Muscle of arm (tissue), 12 donors: ENCODE results near the gene WWOX. TPM values are rescaled to one million over a fixed set of nuclear protein-coding genes. Genes with fewer than 3 reads are reported as not detected.

ENCODE experiments used
- DNase-seq: peaks from one replicate; pipeline ENCODE4 v3.0.0-alpha.2; 2013
- polyA plus RNA-seq, 12 donors: library from polyadenylated mRNA; unstranded; fragments of 120-200 nt; gene quantifications; one replicate each; pipeline ENCODE4 v1.2.1, GENCODE V29; 2013; ENCODE audit not compliant: insufficient read length in 12 of 12

WWOX gene
- polyA plus RNA-seq, 12 donors = 7.4 to 17.2 (median 10.9) TPM; not detected in 2

DNA sequence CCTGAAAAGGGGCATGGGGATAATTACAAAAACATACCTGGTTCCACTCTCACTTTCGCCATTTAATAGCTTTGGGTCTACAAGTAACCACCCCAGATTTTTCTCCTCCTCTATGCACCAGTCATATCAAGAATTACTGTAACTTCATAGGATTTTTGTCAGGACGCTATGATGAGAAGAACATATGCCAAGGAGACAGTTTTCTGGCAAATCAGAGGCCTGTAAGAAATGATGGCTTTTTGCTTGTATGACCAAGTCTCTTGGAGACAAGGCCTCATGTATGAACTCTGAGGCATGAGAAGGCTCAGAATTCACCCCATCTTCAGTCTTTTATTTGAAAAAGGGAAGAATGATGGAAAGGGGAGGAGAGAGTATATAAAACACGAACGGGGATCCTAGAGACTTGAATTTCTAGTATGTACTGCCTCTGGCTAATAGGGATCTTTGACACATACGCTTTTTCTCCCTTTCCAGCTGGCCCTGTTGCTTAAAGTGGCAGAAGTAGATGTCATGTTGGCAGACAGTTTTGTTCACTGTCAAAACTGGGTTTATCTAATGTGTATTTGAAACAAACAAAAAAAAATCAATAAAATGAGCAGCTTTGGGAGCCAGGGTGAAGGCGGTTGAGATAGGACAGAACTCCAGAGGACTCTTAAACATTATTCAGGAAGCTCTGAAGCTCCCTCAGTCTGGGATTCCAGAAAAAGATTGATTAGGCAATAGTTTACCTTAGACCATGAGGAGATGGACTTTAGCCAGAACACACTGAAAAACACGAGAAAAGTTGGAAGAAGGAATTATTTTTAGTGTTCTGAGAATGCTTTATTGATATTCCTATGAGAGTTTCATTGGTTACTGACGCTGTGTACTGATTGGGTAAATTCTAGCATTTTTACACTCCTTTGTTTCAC, 656.6 kb downstream of the WWOX start:
- no peak for DNase-seq

DNA sequence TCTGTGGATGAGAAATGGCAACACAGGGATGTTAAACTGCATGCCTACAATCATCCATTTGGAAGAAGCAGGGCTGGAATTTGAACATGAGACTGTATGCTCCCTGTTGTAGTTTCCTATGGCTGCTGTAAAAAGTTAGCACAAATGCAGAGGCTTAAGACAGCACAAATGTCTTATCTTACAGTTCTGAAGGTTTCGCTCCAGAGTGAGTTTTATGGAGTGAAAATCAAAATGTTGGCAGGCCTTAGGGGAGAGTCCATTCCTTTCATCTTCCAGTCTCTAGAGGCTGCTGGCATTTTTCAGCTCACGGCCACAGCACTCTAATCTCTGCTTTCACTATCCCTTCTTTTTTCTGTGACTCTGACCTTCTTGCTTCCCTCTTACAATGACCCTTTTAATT, 660.1 kb downstream of the WWOX start:
- DNase-seq = no peak

DNA sequence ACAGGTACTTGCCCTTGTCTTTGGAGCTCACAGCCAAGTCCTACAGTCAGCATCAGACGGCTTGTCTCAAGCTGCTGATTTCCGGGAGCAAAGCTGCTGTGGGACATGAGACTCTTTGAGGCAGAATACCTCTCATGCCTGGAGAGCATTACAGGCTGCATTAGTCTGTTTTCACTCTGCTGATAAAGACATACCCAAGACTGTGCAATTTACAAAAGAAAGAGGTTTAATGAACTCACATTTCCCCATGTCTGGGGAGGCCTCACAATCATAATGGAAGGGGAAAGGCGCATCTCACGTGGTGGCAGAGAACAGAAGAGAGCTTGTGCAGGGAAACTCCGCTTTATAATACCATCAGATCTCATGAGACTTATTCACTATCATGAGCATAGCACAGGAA, 661.2 kb downstream of the WWOX start:
- DNase-seq = no peak

DNA sequence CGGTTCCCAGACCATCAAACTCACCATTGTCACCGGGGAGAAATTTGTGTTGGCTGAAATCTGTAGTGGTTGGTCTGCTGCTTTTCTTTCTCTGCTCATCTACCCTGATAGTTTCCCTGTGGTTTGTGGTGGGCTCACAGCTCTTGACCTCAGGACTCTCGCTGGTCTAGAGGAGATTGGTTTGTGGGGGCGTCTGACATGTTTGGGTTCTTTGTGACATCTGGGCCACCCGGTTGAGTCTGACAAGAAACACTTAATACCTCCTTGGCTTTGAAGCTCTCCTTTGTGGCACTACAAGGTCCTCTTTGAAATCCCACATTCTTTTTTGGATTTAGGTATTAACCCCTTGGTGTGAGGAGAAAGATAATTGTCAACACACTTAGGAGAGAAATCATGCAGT, 662.0 kb downstream of the WWOX start:
- no peak for DNase-seq

DNA sequence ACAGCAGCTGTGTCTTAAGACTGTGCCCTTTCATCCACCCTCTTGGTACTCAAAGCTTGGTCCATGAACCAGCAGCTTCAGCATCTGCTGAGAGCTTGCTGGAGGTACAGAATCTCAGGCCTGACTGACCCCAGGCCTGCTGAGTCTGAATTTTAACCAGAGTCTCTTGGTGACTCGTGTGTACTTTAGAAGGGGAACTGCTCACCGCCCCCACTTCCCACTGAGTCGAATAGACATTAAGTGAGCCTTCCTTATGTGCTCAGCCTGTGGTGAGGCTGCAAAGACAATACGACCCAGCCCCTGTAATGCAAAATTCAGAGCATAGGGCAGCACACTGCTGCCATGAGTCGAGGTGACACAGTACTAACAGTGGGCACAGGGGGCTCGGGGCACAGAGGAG, 662.8 kb downstream of the WWOX start:
- no peak for DNase-seq

DNA sequence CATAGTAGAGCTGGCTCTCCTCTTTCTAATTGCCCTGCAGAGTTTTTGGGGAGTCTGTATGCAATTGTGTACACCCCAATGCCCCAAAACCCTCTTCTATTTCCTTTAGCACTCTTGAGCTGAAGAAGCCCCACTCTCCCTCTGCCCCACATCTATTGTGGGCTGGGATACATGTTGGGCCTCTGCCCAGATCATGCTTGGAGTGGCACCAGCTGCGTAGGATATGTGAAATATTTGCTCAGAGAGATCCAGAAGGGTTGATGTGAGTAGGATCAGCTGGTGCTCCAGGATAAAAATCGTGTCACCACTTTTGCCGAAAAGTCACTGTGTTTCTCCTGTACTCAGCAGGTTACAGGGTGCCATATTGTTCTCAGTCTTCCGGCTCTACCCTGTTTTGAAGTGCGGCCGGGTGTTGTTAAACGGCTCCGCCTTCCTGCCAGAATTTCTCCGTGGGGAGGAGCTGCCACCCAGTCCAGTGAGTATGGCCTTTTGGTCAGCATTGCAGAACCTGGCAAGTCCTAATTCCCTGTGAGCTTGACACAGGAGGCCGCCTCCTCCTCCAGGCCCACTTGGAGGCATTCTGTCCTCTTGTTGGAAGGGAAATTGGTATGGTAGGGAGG, 664.5 kb downstream of the WWOX start:
- DNase-seq = no peak

DNA sequence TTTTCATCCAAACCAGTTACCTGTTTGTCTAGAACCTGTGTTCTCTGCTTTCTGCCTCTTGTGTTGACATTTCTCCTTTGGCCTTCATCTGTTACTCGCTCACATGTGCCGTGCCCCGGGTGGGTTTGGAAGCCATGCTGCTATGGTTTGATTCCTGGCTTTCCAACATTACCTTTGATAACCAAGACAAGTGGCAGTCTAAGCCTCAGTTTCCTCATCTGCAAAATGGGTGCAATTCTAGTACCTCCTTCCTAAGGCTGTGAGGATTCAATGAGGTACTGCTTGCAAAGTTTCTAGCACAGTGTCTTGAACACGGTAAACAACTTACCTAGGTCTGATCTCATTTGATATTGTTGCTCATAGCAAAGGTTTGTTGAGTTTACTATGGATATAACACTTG, 665.0 kb downstream of the WWOX start:
- no peak for DNase-seq

DNA sequence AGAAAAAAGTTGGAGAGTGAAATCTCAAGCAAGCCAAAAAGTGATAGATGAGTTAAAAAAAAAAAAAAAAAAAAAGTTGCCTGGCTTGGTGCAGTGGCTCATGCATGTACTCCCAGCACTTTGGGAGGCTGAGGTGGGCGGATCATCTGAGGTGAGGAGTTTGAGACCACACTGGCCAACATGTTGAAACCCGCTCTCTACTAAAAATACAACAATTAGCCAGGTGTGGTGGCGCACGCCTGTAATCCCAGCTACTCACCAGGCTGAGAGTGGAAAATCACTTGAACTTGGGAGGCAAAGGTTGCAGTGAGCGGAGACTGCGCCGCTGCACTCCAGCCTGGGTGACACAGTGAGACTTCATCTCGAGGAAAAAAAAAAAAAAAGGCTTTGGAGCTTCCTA, 668.8 kb downstream of the WWOX start:
- no peak for DNase-seq

DNA sequence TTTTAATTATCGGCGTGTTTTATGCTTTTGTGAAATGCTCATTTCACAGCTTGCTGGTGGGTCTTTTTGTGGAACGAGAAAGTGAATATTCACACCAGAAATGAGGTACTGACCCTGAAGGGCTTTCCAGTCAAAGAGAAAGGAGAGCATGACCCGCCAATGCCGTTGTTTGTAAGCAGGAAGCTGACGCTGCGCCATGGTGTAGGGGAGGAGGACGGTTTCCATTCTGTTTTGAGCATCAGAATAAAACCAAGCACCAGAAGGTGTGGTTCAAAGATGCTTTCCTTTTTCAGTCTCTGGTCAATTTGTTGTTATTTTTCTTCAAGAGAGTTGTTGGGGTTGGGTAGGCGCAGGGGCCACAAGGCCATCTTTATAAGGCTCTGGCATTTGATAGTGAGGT, 669.3 kb downstream of the WWOX start:
- DNase-seq = no peak

DNA sequence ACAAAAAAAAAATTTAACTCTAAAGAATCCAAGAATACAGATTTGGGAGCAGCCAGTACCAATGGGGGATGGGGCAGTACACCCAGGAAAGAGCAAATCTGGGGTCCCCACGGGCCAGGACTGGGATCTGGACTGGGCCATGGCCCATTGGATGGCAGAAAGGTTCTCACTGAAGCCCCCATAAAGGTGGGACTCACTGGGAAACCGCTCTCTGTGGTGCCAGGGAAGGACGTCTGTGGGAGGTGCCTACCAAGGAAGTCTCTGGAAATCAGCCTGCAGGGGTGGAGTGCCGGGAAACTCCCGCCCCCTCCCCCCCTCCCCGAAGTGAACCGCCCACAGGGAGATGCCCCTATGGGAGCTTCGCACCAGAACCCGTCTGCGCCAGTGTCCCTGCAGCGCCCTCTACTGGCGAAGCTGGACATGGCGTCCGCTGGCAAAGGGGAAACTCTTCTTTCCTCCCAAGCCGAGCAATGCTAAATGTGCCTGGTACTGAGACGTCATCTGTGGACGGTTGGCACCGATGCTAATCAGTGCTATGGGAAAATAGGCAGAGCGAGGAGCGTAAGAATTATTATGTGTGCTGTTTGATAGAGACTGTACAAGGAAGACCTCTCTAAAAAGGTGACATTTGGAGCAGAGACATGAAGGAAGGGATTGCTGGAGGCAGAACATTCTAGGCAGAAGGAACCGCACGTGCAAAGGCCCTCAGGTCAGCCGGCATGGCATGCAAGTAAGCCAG, 671.1 kb downstream of the WWOX start:
- peak; percentile 30 for DNase-seq

DNA sequence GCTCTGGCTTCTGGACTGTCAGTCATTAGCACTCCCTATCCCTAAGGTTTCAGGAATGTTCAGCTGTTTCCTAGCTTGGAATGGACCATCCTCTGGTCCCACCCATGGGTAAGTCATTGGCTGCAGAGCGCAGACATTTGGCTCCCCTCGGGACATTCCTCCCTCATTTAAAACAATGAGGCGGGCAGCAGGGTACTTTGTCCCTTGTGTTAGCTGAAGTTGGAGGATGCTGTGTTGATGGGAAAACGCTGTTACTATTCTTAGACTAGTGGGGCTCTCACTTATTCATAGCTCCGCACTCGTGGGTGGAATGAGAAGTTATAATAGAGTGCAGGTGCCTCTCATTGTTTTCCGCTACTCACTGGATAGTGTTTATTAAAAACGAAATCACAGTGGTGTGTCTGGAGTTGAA, 673.8 kb downstream of the WWOX start:
- no peak for DNase-seq

DNA sequence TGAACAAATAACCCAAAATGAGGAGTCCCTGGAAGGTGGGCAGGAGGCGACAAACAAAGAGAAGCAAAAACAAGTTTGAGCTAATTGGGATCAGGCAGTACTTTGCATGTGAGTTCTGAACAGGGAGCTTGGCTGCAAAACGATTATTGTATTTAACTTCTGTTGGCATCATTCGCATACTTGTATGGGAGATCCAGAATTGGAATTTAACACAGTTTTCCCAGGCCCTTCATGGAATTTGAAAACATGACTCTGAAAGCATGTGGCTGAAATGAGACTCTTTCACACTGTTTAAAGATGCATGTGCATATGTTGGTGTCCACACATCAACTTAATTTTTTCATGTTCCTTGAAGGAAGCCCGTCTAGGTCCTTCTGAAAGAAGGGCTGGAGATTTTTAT, 674.3 kb downstream of the WWOX start:
- no peak for DNase-seq

DNA sequence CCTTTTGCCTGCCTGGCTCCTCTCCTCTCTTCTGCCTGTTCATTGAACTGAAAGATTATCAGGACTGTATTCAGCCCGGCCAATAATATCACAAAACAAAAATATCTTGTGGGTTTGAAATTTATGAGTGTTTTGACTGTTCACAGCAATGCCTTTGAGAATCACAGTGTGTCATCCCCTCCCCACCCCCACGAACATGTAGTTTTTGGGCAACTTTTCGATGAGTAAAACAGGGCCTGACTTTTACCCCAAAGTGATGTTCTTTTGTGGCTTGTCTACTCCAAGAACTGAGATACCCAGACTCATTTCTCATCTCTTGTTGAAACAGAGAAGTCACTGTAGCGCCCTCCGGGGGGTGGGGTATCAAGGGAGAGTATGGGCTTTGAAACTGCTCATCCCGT, 675.7 kb downstream of the WWOX start:
- DNase-seq = no peak

DNA sequence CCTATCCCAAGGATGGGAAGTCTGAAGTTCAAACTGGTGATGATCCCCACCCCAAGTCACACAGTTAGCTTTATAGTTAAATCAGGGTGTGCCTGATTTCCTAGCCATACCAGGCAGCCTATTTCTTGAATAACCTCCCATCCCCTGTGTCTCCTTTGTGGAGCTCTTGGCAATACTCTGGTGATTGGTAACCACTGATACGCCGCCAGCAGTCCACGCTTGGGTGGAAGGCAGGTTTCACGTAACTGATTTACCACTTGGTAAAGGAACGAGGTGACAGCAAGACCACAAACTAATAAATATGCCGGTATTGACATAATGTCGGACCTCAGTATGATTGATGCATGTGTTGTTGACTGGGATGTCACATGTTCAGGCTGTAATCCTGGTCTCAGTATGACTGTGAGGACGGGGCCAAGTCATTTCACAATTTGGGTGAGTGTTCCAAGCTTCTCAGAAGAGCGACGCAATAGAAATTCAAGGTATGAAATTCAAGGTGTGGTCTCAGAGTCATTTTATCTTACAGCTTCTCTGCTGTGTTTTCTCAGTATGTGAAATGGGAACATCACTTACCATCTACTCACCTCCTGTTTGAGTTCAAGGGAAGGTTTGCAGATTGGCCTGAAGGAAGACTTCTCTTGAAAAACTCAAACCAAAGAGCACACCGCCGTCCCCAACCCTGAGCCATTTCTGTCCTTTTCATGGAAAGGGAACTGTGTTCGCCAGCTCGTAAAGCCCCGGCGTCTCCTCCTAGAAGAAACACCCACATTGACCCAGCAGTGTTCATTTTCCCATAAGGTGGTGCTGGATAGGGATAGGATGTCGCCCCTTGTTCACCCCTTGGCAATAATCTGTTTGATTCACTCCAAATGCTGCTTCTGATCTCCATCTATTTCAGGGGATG, 678.9 kb downstream of the WWOX start:
- DNase-seq = no peak

DNA sequence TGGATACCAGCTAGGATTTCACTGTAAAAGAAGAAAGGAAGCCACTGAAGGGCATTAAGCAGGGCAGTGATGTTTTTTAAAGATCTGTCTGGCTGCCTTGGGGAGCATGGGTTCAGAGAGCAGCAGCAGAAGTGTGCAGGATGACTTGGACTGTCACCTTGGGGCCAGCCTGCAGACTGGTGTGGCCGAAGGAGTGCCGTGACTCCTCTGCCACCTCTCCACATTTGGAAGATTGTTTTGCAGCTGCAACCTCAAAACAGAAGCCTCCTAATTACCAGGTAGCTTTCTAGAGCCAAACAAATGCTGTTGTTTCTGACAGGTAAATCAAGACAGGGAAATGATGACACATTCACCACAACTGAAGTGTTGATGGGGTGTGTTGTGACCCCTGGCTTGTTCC, 681.4 kb downstream of the WWOX start:
- DNase-seq = no peak

DNA sequence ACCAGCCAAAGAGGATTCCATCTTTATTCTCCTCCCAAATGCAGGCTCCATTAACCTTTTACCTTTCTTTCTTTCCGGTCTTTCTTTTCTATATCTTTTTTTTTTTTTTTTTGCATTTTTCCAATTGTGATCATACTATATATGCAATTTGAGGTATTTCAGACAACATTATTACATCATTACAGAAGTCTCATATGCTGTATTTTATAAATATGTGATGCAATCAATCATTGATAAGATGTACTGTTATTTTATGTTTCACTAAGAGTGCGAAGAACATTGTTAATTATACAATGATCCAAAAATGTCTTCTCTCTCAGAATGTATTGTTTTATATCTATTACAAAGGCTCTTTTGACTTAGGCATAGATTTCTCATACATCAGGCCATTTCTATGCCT, 683.1 kb downstream of the WWOX start:
- DNase-seq = no peak

DNA sequence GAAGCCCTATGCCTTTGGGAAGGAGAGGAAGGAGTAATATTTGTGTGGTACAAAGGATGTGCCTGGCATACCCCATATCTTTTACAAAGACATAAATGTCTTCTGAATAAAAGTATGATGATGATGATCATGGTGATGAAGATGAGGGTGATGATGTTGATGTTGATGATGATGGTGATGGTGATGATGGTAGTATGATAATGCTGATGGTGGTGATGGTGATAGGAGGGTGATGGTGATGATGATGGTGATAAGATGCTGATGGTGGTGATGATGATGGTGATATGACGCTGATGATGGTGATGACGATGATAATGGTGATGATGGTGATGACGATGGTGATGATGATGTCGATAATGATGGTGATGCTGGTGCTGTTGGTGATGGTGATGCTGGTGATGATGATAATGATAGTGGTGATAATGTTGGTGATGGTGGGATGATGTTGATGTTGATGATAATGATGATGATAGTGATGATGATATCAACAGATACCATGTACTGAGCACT, 684.2 kb downstream of the WWOX start:
- no peak for DNase-seq

DNA sequence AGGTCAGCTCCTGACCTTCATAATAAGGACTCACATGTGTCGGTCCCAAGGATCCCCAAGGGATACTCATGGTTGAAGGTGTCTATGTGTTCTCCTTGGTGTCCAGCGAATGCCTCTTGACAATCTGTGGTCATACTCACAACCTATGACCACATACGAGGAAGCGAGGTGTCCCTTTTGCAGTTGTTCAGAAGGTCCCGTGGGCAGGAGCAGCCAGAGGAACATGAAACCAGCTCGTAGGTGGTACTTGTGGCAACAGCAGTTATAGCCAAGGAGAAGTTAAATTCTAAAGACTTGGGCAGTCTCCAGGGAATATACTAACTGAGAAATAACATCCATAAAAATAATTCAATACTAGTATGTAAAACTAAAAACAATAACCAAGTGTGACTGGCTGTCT, 685.3 kb downstream of the WWOX start:
- no peak for DNase-seq

DNA sequence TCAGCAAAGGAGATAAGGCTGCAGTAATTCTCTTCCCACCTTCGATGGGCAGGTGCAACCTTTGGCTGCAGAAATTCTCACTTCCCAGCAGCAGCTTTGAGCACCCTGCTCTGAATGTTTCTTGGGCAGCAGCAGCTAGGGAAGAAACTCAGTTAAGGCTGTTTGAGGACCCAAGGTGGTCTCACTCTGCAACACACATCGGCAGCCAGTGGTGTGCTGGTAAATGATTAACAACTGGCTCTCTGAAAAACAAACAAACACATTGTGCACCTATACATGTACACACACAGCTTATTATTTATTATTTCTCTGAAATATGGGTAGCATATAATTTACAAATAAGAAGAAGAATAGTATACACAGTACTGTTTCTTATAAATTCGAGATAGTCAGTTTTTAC, 685.8 kb downstream of the WWOX start:
- DNase-seq = no peak

DNA sequence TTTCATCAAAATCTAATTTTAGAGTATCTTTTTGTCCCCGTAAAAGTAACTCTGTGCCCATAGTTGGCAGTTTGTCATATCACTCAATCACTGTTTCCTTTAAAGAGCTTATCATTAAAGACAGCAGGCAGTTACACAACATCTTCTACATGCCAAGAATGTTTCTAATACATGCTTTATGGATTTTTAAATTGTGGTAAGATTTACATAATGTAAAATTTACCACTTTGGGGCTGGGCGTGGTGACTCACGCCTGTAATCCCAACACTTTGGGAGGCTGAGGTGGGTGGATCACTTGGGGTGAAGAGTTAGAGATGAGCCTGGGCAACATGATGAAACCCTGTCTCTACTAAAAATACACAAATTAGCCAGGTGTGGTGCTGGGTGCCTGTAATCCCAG, 687.2 kb downstream of the WWOX start:
- no peak for DNase-seq

DNA sequence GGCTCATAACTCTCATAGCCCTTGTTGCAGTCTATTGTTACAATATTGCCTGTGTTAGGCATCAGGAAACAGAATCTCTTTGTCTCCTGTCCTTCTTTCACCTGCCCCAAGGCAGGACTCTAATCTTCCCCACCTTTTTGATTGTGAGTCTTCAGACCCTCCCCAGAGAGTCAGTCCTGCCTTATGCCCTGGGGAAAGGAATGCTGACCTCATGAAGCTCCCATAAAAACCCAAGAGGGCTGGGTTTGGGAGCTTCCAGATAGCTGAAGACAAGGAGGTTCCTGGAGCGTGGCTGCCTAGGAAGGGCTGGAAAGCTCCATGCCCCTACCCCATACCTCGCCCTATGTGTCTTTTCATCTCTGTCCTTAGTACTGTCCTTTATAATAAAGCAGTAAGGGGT, 688.8 kb downstream of the WWOX start:
- no peak for DNase-seq

DNA sequence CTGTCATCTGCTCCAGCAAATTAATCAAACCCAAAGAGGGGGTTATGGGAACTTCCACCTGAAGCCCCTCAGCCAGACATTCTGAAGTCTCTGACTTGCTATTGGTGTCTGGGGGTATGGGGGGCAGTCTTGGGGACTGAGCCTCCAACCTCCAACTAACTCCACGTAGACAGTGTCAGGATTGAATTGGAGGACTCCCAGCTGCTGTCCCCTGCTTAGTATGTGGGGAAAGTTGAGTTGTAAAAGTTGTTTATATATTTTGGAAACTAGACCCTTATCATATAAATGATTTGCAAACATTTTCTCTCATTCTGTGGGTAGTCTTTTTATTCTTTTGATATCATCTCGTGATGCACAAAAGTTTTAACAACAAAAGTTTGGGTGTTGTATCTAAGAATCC, 689.2 kb downstream of the WWOX start:
- no peak for DNase-seq
